ENCODE data around the gene SPRYD3.

- TF ChIP-seq, protein P1, sequence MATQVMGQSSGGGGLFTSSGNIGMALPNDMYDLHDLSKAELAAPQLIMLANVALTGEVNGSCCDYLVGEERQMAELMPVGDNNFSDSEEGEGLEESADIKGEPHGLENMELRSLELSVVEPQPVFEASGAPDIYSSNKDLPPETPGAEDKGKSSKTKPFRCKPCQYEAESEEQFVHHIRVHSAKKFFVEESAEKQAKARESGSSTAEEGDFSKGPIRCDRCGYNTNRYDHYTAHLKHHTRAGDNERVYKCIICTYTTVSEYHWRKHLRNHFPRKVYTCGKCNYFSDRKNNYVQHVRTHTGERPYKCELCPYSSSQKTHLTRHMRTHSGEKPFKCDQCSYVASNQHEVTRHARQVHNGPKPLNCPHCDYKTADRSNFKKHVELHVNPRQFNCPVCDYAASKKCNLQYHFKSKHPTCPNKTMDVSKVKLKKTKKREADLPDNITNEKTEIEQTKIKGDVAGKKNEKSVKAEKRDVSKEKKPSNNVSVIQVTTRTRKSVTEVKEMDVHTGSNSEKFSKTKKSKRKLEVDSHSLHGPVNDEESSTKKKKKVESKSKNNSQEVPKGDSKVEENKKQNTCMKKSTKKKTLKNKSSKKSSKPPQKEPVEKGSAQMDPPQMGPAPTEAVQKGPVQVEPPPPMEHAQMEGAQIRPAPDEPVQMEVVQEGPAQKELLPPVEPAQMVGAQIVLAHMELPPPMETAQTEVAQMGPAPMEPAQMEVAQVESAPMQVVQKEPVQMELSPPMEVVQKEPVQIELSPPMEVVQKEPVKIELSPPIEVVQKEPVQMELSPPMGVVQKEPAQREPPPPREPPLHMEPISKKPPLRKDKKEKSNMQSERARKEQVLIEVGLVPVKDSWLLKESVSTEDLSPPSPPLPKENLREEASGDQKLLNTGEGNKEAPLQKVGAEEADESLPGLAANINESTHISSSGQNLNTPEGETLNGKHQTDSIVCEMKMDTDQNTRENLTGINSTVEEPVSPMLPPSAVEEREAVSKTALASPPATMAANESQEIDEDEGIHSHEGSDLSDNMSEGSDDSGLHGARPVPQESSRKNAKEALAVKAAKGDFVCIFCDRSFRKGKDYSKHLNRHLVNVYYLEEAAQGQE (IDR thresholded peaks at IDR 0.05; ENCODE audit: low read depth), result no peak
- no peak for TF ChIP-seq YY1 (IDR thresholded peaks at IDR 0.05; ENCODE audit: low read depth)
Observed at GRCh38 chr12:53096759-53097158, 17.6 kb upstream of the SPRYD3 start.

All from Ishikawa (cell line).